ENCODE data around the gene ATP9B.

ATP9B gene

GRCh38 chr18:79290876-79291275 lies 221.7 kb downstream of the ATP9B start:
- TF ChIP-seq, protein P1, sequence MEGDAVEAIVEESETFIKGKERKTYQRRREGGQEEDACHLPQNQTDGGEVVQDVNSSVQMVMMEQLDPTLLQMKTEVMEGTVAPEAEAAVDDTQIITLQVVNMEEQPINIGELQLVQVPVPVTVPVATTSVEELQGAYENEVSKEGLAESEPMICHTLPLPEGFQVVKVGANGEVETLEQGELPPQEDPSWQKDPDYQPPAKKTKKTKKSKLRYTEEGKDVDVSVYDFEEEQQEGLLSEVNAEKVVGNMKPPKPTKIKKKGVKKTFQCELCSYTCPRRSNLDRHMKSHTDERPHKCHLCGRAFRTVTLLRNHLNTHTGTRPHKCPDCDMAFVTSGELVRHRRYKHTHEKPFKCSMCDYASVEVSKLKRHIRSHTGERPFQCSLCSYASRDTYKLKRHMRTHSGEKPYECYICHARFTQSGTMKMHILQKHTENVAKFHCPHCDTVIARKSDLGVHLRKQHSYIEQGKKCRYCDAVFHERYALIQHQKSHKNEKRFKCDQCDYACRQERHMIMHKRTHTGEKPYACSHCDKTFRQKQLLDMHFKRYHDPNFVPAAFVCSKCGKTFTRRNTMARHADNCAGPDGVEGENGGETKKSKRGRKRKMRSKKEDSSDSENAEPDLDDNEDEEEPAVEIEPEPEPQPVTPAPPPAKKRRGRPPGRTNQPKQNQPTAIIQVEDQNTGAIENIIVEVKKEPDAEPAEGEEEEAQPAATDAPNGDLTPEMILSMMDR (IDR thresholded peaks at IDR 0.05; ENCODE audit: low read depth, low read length) = no peak
- TF ChIP-seq EZH2phosphoT487 (IDR thresholded peaks at IDR 0.05; ENCODE audit: low read depth) = no peak
- Histone ChIP-seq H3K4me2 (ENCODE audit: low read length) (no peak overlapping the region), H2AFZ (ENCODE audit: low read depth, low read length) (no peak overlapping the region), H3K27me3 (ENCODE audit: low read depth, low read length) (no peaks in the 10 kb centered on the region), H3K4me1 (ENCODE audit: low read length) (no peaks in the 10 kb centered on the region), H4K20me1 (ENCODE audit: insufficient read depth, low read length) (no peaks in the 10 kb centered on the region), H3K4me3 (ENCODE audit: low read length) (no peak overlapping the region), H3K27ac (ENCODE audit: low read length) (no peak overlapping the region), H3K9me3 (ENCODE audit: insufficient read depth, low read length) (no peaks in the 10 kb centered on the region), H3K9ac (ENCODE audit: low read length) (no peak overlapping the region), H3K79me2 (ENCODE audit: low read length) (no peaks in the 10 kb centered on the region), H3K36me3 (replicated peaks; ENCODE audit: low read depth, low read length) (peaks cover 4% of the 10 kb centered on the region)

- H3K4me2 ChIP-seq (ENCODE audit: low read length) = no peak overlapping the region
- H3K9me3 ChIP-seq (ENCODE audit: insufficient read depth, low read length) = no peaks in the 10 kb centered on the region
- no peak overlapping the region for H3K27ac ChIP-seq (ENCODE audit: low read length)
- no peak for TF ChIP-seq EZH2phosphoT487 (IDR thresholded peaks at IDR 0.05; ENCODE audit: low read depth)
- no peak overlapping the region for H3K9ac ChIP-seq (ENCODE audit: low read length)
- H3K4me1 ChIP-seq (ENCODE audit: low read length) = no peaks in the 10 kb centered on the region
- H3K79me2 ChIP-seq (ENCODE audit: low read length) = no peaks in the 10 kb centered on the region
- H3K36me3 ChIP-seq (replicated peaks; ENCODE audit: low read depth, low read length) = peaks cover 4% of the 10 kb centered on the region
- no peaks in the 10 kb centered on the region for H3K27me3 ChIP-seq (ENCODE audit: low read depth, low read length)
- no peak overlapping the region for H3K4me3 ChIP-seq (ENCODE audit: low read length)
- no peak overlapping the region for H2AFZ ChIP-seq (ENCODE audit: low read depth, low read length)
- no peaks in the 10 kb centered on the region for H4K20me1 ChIP-seq (ENCODE audit: insufficient read depth, low read length)
Measured at GRCh38 chr18:79294235-79294634, 225.0 kb downstream of the ATP9B start.

- no peak overlapping the region for H3K4me2 ChIP-seq (ENCODE audit: low read length)
- H4K20me1 ChIP-seq (ENCODE audit: insufficient read depth, low read length) = no peaks in the 10 kb centered on the region
- no peak overlapping the region for H3K9ac ChIP-seq (ENCODE audit: low read length)
- H3K9me3 ChIP-seq (ENCODE audit: insufficient read depth, low read length) = no peaks in the 10 kb centered on the region
- no peak overlapping the region for H3K27ac ChIP-seq (ENCODE audit: low read length)
- TF ChIP-seq, protein P1 (IDR thresholded peaks at IDR 0.05; ENCODE audit: low read depth, low read length) = no peak
- no peak for TF ChIP-seq EZH2phosphoT487 (IDR thresholded peaks at IDR 0.05; ENCODE audit: low read depth)
- H3K36me3 ChIP-seq (replicated peaks; ENCODE audit: low read depth, low read length) = peaks cover 10% of the 10 kb centered on the region
- H2AFZ ChIP-seq (ENCODE audit: low read depth, low read length) = no peak overlapping the region
- no peak overlapping the region for H3K4me3 ChIP-seq (ENCODE audit: low read length)
- no peaks in the 10 kb centered on the region for H3K4me1 ChIP-seq (ENCODE audit: low read length)
- H3K79me2 ChIP-seq (ENCODE audit: low read length) = no peaks in the 10 kb centered on the region
- no peaks in the 10 kb centered on the region for H3K27me3 ChIP-seq (ENCODE audit: low read depth, low read length)
Measured at GRCh38 chr18:79299272-79299671, 230.1 kb downstream of the ATP9B start.

DNA sequence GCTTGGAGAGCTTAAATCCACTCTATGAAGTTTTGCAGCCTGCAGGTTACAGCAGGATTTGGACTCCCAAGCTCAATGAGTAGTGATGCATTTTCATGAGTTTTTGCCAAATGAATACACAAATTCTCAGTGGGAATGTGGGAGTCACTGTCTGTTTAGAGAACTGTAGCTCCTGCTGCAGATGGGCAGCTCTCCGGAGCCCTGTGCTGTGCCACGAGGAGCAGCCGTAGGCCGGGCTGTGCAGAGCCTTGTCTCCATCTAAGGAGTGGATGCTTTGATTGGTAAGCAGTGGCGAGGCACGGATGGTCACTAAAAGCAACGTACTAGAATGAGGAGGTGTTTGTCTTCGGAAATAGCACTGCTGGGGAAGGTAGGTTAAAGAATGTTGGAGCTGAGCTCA lies 230.5 kb downstream of the ATP9B start:
- Histone ChIP-seq H3K9me3 (ENCODE audit: insufficient read depth, low read length) (no peaks in the 10 kb centered on the region), H3K27ac (ENCODE audit: low read length) (no peak overlapping the region), H3K4me1 (ENCODE audit: low read length) (no peaks in the 10 kb centered on the region), H3K4me3 (ENCODE audit: low read length) (no peak overlapping the region), H4K20me1 (ENCODE audit: insufficient read depth, low read length) (no peaks in the 10 kb centered on the region), H3K9ac (ENCODE audit: low read length) (no peak overlapping the region), H3K79me2 (ENCODE audit: low read length) (no peaks in the 10 kb centered on the region), H3K27me3 (ENCODE audit: low read depth, low read length) (no peaks in the 10 kb centered on the region), H3K4me2 (ENCODE audit: low read length) (no peak overlapping the region), H2AFZ (ENCODE audit: low read depth, low read length) (no peak overlapping the region), H3K36me3 (replicated peaks; ENCODE audit: low read depth, low read length) (peaks cover 8% of the 10 kb centered on the region)
- TF ChIP-seq, protein P1 (IDR thresholded peaks at IDR 0.05; ENCODE audit: low read depth, low read length) = no peak
- TF ChIP-seq EZH2phosphoT487 (IDR thresholded peaks at IDR 0.05; ENCODE audit: low read depth) = no peak

DNA sequence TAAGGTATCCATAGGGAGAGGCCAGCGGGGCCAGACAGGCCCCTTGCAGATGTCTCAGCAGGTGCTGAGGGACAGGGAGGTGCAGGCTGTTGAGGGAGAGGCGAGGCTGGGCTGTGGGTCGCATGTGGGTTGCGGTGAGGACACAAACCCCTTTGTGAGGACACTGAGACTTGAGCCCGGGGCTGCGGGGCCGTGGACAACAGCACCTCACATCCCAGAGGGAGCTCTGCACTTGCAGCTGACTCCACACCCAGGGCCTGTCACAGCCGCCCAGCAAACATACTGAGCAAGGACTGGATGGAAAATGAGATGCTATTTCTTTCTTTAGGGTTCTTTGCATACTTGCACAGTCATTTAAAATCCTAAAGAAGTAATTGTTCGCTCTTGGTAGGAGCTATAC lies 231.2 kb downstream of the ATP9B start:
- Histone ChIP-seq H3K79me2 (ENCODE audit: low read length) (no peaks in the 10 kb centered on the region), H3K36me3 (replicated peaks; ENCODE audit: low read depth, low read length) (peaks cover 13% of the 10 kb centered on the region), H3K4me3 (ENCODE audit: low read length) (no peak overlapping the region), H3K27ac (ENCODE audit: low read length) (no peak overlapping the region), H2AFZ (ENCODE audit: low read depth, low read length) (no peak overlapping the region), H3K27me3 (ENCODE audit: low read depth, low read length) (no peaks in the 10 kb centered on the region), H3K9me3 (ENCODE audit: insufficient read depth, low read length) (no peaks in the 10 kb centered on the region), H4K20me1 (ENCODE audit: insufficient read depth, low read length) (no peaks in the 10 kb centered on the region), H3K9ac (ENCODE audit: low read length) (no peak overlapping the region), H3K4me2 (ENCODE audit: low read length) (no peak overlapping the region), H3K4me1 (ENCODE audit: low read length) (no peaks in the 10 kb centered on the region)
- no peak for TF ChIP-seq EZH2phosphoT487 (IDR thresholded peaks at IDR 0.05; ENCODE audit: low read depth)
- TF ChIP-seq, protein P1 (IDR thresholded peaks at IDR 0.05; ENCODE audit: low read depth, low read length) = no peak
